EH (cell line): Measurements from ENCODE around the gene VPS8.

ENCODE experiments used
- DNase-seq: peaks from one replicate; pipeline ENCODE4 v3.0.0-alpha.2; 2015; ENCODE audit warnings: low read depth

Gene VPS8

GRCh38 chr3:185090811-185091210 lies 278.8 kb downstream of the VPS8 start:
- no peak for DNase-seq

DNA sequence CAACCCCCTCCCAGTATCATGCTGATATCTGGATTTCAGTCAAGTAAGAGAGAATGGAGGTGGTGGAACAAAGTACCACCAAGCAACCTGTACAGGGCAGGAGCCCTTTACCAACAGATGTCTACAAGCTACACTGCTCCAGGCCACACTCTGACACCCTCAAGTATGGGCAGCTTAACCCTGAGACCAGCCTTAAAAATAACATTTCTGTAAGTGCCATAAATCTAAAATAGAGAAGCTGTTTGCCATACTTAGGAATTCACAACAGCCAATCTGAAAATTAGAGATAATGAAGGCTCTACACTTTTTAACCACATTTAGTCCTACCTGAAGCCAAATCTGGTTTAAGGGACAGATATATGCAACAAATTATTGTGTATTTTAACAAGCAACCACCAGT lies 281.1 kb downstream of the VPS8 start:
- DNase-seq: no peak

DNA sequence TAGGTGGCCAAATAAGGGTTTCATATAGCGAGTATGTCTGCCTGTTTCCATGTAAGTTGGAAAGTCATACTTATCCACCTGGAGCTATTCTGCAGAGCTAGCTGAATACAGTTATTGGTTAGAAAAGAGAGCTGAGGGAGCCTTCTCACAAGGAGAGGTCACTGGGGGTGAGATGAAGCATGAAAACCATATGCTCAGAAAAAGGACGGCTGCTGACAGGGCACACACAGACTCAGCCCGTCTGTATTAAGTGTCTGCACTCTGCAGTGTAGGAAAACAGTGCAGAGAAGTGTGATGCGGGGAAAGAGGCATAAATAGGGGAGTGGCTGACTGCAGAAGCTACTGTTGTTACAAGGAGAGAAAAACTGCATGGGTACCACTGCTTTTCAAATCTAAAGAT lies 282.7 kb downstream of the VPS8 start:
- DNase-seq: peak; percentile 16
